Ovary (tissue), 9 donors: Measurements from ENCODE around the gene MYOG. TPM values are rescaled to one million over a fixed set of nuclear protein-coding genes. Genes with fewer than 3 reads are reported as not detected.

Experiments used
- DNase-seq, 5 donors: peaks; one replicate each; pipeline ENCODE4 v3.0.0-alpha.2; 2019 to 2020
- H3K27ac ChIP-seq, 2 donors: fragments of 200-600 bp; one replicate each; pipeline versions ENCODE4 v1.5.1 to v1.8.0; 2019 to 2022
- H3K27me3 ChIP-seq: fragments of 200-600 bp; one replicate; pipeline ENCODE4 v1.8.0; 2022
- H3K36me3 ChIP-seq: fragments of 200-600 bp; sonication (generic); one replicate; pipeline ENCODE4 v1.5.1; 2019
- H3K4me1 ChIP-seq: one replicate; pipeline ENCODE4 v1.8.1; 2013; ENCODE audit warnings: mild to moderate bottlenecking, moderate library complexity; ENCODE audit not compliant: insufficient read depth
- H3K4me3 ChIP-seq: fragments of 200-600 bp; sonication (generic); one replicate; pipeline ENCODE4 v1.5.1; 2017
- H3K9me3 ChIP-seq, 2 donors: fragments of 200-600 bp in 1 of 2; sonication (generic) in 1 of 2; one replicate each; pipeline versions ENCODE4 v1.5.1 to v1.8.1; 2013 to 2019; ENCODE audit warnings: mild to moderate bottlenecking in 1 of 2, moderate library complexity in 1 of 2
- EP300 ChIP-seq: sonication (generic); formaldehyde crosslinking; IDR thresholded peaks from one replicate; pipeline ENCODE4 v1.6.1; 2017; ENCODE audit warnings: antibody characterized with exemption
- POLR2A ChIP-seq: fragments of 450-650 bp; IDR thresholded peaks from one replicate; pipeline ENCODE4 v1.6.1; 2017; ENCODE audit warnings: antibody characterized with exemption, mild to moderate bottlenecking, moderate library complexity
- WGBS, 3 donors: extraction: QIAGEN DNeasy Blood & Tissue Kit in 1 of 3; methylation state at CpG; one replicate each; pipeline versions ENCODE4 v1.1.5 to v1.1.7; 2013 to 2017; 5-methylcytosine and 5-hydroxymethylcytosine counted together
- intact Hi-C, 4 donors: fragments of 100-400 bp; cut with DNase I; formaldehyde crosslinking; loops; one replicate each; pipeline versions ENCODE4 v1.11.0 to v1.15.1; 2022 to 2023
- polyA plus RNA-seq, 2 donors: library from polyadenylated mRNA; stranded (reverse); fragments of 200-250 nt in 1 of 2; fragments of 350-450 nt in 1 of 2; fragmentation: Illumina TruSeq in 1 of 2; extraction: RNeasy Lipid Tissue Mini Kit (QIAGEN cat#74804) in 1 of 2; gene quantifications; one replicate each; pipeline ENCODE4 v1.2.3, GENCODE V29; 2013 to 2014
- total RNA-seq, 7 donors: library from RNA; depleted of rRNA in 2 of 7; stranded (reverse); fragments of >200 nt in 2 of 7; fragmentation: NEBNext Ultra II Directional in 3 of 7; extraction: Animal tissue kit (Norgen Biotek cat#: 25700) in 3 of 7; gene quantifications; one replicate each; pipeline versions ENCODE4 v1.1.0 to v1.2.4, GENCODE V29; 2016 to 2023
- TF ChIP-seq, protein P1 (sequence below), 3 donors: fragments of 450-650 bp in 2 of 3; fragments of 200-600 bp in 1 of 3; IDR thresholded peaks; one replicate each; pipeline versions ENCODE4 v1.5.1 to v1.8.0; 2016 to 2022; ENCODE audit warnings: antibody characterized with exemption in 3 of 3, mild to moderate bottlenecking in 1 of 3
- donor health status: DM: no; HTN: no; CAD: no; lungs with moderate emphysema.
- donor health status: DM: no; HTN: no; CAD: no.
- donor health status: Bipolar disorder and iron deficiency.
- donor health status: DM: yes; HTN: yes; CAD: no.
- donor health status: DM: no; HTN: no; CAD: no.
- donor health status: DM: yes; HTN: yes; CAD: no.

MYOG gene
- total and polyA plus RNA-seq, 9 donors = not detected

DNA sequence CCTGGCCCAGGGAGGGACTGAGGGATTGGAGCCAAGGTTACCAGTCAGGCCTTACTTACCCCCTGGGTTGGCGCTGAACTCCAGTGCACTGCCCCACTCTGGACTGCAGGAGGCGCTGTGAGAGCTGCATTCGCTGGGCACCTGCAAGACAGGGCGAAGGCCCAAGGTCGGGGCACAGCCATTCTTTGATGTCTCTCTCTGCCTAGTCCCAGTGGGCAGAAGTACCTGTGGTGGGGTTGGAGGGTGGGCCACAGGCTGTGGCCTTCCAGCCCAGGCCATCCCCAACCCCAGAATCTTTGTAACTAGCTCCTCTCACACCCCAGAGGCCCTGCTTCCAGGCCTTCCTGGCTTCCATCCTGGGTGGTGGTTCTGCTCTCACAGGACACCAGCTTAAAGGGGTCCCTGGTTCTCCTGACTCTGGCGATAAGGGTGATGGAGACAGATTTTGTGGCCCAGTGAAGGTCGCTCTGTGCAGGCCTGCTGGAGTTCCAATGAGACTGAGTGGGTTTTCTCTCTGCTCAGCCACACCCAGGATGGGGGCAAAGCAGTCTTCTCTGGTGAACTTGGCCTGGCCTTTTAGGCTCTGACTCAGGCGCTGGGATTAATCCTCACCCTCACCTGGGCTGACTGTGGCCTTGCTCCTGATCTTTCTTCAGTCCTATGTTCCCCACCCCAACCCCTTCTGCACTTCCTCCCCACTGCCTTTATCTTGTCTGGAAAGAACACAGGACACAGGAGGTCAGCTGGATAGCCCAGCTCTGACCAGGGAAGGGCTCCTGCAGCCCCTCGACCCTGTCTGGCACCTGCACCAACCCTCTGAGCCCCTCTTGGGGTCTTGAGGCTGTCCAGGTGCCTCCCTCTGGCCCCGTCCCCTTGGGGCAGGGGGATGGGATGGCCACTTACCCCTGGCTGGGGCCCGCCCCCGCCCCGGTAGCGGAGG is 954 bp downstream of the MYOG start:
- Histone ChIP-seq H3K9me3 (no peaks in the 10 kb centered on the region), H3K27ac (no peak overlapping the region), H3K4me3 (no peak overlapping the region), H3K36me3 (no peaks in the 10 kb centered on the region), H3K4me1 (no peaks in the 10 kb centered on the region), H3K27me3 (no peaks in the 10 kb centered on the region)
- intact Hi-C loops = no loop called here
- TF ChIP-seq POLR2A (no peak), EP300 (no peak)
- TF ChIP-seq, protein P1, sequence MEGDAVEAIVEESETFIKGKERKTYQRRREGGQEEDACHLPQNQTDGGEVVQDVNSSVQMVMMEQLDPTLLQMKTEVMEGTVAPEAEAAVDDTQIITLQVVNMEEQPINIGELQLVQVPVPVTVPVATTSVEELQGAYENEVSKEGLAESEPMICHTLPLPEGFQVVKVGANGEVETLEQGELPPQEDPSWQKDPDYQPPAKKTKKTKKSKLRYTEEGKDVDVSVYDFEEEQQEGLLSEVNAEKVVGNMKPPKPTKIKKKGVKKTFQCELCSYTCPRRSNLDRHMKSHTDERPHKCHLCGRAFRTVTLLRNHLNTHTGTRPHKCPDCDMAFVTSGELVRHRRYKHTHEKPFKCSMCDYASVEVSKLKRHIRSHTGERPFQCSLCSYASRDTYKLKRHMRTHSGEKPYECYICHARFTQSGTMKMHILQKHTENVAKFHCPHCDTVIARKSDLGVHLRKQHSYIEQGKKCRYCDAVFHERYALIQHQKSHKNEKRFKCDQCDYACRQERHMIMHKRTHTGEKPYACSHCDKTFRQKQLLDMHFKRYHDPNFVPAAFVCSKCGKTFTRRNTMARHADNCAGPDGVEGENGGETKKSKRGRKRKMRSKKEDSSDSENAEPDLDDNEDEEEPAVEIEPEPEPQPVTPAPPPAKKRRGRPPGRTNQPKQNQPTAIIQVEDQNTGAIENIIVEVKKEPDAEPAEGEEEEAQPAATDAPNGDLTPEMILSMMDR (IDR thresholded peaks at IDR 0.05) = no peak
- DNase-seq = no peak
- WGBS, 3 donors = 88 to 91% (median 89%) methylated on average over 14 of the region's 14 CpGs

DNA sequence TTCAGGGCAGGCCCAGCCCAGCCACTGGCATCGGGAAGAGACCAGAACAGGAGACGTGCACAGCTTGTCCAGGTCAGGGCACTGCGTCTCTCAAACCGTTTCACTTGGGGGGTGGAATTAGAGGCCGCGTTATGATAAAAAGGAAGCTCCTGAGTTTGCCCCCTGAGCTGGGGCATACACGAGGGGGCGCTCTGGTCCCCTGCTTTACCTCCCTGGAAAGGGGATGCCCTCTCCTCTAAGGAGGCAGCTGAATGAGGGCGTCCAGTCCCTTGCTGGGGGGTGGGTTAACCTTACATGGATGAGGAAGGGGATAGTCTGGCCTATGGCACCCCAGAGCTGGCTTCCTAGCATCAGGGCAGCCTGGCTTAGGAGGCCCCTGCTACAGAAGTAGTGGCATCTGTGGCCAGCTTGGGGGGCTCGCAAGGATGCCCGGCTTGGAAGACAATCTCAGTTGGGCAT is 2.3 kb downstream of the MYOG start:
- WGBS, 3 donors = 66 to 77% (median 73%) methylated on average over 11 of the region's 11 CpGs
- Histone ChIP-seq H3K27me3 (no peaks in the 10 kb centered on the region), H3K4me1 (no peaks in the 10 kb centered on the region), H3K36me3 (no peaks in the 10 kb centered on the region), H3K27ac (no peak overlapping the region), H3K4me3 (no peak overlapping the region), H3K9me3 (no peaks in the 10 kb centered on the region)
- intact Hi-C loops = no loop called here
- TF ChIP-seq, protein P1 (IDR thresholded peaks at IDR 0.05) = no peak
- no peak for TF ChIP-seq POLR2A
- TF ChIP-seq EP300 = no peak
- DNase-seq = no peak

DNA sequence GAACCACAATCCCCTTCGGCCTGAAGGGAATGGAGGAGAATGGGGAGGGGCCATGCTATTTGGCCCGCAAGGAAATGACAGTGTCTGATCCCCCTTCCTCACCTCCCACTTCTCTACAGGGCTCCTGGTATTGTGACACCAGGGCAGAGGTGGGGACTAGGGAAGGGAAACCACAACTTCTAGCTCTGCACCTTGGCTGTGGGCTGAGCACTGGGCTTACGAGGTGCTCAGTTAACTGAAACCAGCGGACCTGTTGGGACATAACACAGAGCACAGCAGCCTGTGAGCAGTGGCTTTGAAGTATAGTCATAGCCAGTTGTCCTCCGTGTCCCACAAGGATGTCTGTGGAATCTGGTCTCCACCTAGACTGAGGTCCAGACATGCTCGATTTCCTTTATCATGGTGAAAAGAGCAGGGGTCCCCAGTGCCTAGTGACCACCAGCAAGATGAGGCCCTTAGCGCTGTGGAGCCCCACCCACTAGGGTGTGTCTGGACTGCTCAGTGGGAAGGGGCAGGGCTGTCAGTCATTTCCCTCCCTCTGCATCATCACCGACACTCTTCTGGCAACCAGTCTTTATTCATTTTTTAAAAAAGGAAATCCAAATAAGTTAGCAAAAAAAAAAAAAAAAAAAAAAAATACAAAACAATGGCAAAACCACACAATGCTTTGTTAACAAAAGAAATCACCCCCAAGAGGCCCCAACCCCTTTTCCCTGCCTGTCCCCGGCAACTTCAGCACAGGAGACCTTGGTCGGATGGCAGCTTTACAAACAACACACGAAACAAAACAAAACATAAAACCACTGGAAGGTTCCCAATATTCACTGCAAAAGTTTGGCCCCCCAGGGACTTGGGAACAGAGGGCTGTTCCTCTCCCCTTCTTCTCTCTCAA is 3.0 kb downstream of the MYOG start:
- H3K9me3 ChIP-seq = no peaks in the 10 kb centered on the region
- intact Hi-C loops = no loop called here
- no peaks in the 10 kb centered on the region for H3K4me1 ChIP-seq
- WGBS, 3 donors = 51 to 65% (median 59%) methylated on average over 11 of the region's 11 CpGs
- no peaks in the 10 kb centered on the region for H3K36me3 ChIP-seq
- H3K27ac ChIP-seq = no peak overlapping the region
- TF ChIP-seq POLR2A = no peak
- TF ChIP-seq, protein P1 (IDR thresholded peaks at IDR 0.05) = no peak
- TF ChIP-seq EP300 = no peak
- no peak for DNase-seq
- no peaks in the 10 kb centered on the region for H3K27me3 ChIP-seq
- H3K4me3 ChIP-seq = no peak overlapping the region

DNA sequence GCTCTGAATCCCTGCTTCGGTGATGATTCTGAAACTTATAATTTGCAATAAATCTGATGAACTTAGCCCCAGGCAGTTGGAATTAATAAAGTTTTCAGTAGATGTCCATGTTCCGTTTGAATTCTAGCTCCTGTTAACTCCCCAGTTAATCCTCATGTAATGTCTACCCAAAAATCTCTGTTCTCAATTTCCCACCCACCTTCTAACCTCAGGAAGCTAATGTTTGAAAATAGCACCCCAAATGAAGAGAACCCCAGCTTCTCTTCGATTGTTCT is 3.6 kb downstream of the MYOG start:
- TF ChIP-seq POLR2A = no peak
- no peak for TF ChIP-seq EP300
- TF ChIP-seq, protein P1 (IDR thresholded peaks at IDR 0.05) = no peak
- Histone ChIP-seq H3K36me3 (no peaks in the 10 kb centered on the region), H3K4me3 (no peak overlapping the region), H3K4me1 (no peaks in the 10 kb centered on the region), H3K27me3 (no peaks in the 10 kb centered on the region), H3K9me3 (no peaks in the 10 kb centered on the region), H3K27ac (no peak overlapping the region)
- WGBS, 3 donors = 63 to 79% (median 68%) methylated on average over 3 of the region's 3 CpGs
- DNase-seq = no peak
- intact Hi-C loops = no loop called here
